Smooth muscle cell (in vitro differentiated cells): ENCODE data around the gene HDX. TPM values are rescaled to one million over a fixed set of nuclear protein-coding genes. Genes with fewer than 3 reads are reported as not detected.
"Not testable (repeated sequence)": the region's sequence is repeated elsewhere in the genome, so short reads cannot be mapped to it uniquely, and the experiment has no call there.

Source experiments
- DNase-seq: peaks from one replicate; lab custom pipeline; 2025; ENCODE audit not compliant: unreplicated experiment; lab: John Stamatoyannopoulos, UW
- H2AFZ ChIP-seq: fragments of 200-600 bp; sonication (generic); 2 replicates; pipeline ENCODE4 v1.6.0; 2016; ENCODE audit warnings: antibody characterized with exemption, low read depth, mild to moderate bottlenecking
- H3F3A ChIP-seq: fragments of 200-600 bp; sonication (generic); 2 replicates; pipeline ENCODE4 v1.6.0; 2017; ENCODE audit warnings: antibody characterized with exemption, low read depth
- H3K27ac ChIP-seq: fragments of 200-600 bp; sonication (generic); 2 replicates; pipeline ENCODE4 v1.5.1; 2016; ENCODE audit warnings: low read depth, mild to moderate bottlenecking
- H3K27me3 ChIP-seq: fragments of 200-600 bp; sonication (generic); 2 replicates; pipeline ENCODE4 v1.6.1; 2016; ENCODE audit warnings: low read depth, mild to moderate bottlenecking
- H3K36me3 ChIP-seq: fragments of 200-600 bp; sonication (generic); 2 replicates; pipeline ENCODE4 v1.5.1; 2016; ENCODE audit warnings: low read depth
- H3K4me1 ChIP-seq: fragments of 200-600 bp; sonication (generic); 2 replicates; pipeline ENCODE4 v1.5.1; 2016; ENCODE audit warnings: low read depth
- H3K4me2 ChIP-seq: fragments of 200-600 bp; sonication (generic); 2 replicates; pipeline ENCODE4 v1.6.0; 2016; ENCODE audit warnings: mild to moderate bottlenecking
- H3K4me3 ChIP-seq: fragments of 200-600 bp; sonication (generic); 2 replicates; pipeline ENCODE4 v1.5.1; 2016; ENCODE audit warnings: mild to moderate bottlenecking
- H3K79me2 ChIP-seq: fragments of 200-600 bp; sonication (generic); 2 replicates; pipeline ENCODE4 v1.6.0; 2016; ENCODE audit warnings: low read depth, mild to moderate bottlenecking
- H3K9ac ChIP-seq: fragments of 200-600 bp; sonication (generic); 2 replicates; pipeline ENCODE4 v1.6.0; 2016; ENCODE audit warnings: low read depth
- H3K9me3 ChIP-seq: fragments of 200-600 bp; sonication (generic); replicated peaks from 2 replicates; pipeline ENCODE4 v1.5.1; 2016; ENCODE audit warnings: low read depth
- H4K20me1 ChIP-seq: fragments of 200-600 bp; sonication (generic); 2 replicates; pipeline ENCODE4 v1.6.0; 2016; ENCODE audit warnings: low read depth
- CTCF ChIP-seq: fragments of 200-600 bp; sonication (generic); IDR thresholded peaks from 2 replicates; pipeline ENCODE4 v1.5.1; 2017; ENCODE audit warnings: borderline replicate concordance, mild to moderate bottlenecking, antibody characterized with exemption; ENCODE audit not compliant: insufficient read depth, poor library complexity, severe bottlenecking
- WGBS: methylation state at CpG from one replicate; pipeline ENCODE4 v1.1.7; 2016; ENCODE audit warnings: low lambda C conversion rate; 5-methylcytosine and 5-hydroxymethylcytosine counted together
- polyA plus RNA-seq: library from polyadenylated mRNA; unstranded; fragments of >200 nt; fragmentation: Nextera tagmentation; extraction: Ambion mirVana; gene quantifications from 2 replicates; pipeline ENCODE4 v1.2.1, GENCODE V29; 2016
- total RNA-seq: library from RNA; depleted of rRNA; stranded (reverse); fragments of >200 nt; gene quantifications from 2 replicates; pipeline ENCODE4 v1.2.3, GENCODE V29; 2014

HDX gene
- total RNA-seq (5.1 and 5.2 TPM in 2 replicates), polyA plus RNA-seq (4.0 and 4.5 TPM in 2 replicates)

- Histone ChIP-seq H3K27ac (peak within 1 kb of the TSS; percentile 79), H3F3A (no peaks in the 10 kb centered on the region), H2AFZ (peak within 1 kb of the TSS; percentile 86), H3K9me3 (no peaks in the 10 kb centered on the region), H3K36me3 (no peaks in the 10 kb centered on the region), H3K27me3 (no peaks in the 10 kb centered on the region), H3K79me2 (peaks cover 6% of the 10 kb centered on the region), H3K9ac (peak within 1 kb of the TSS; percentile 84), H3K4me1 (no peaks in the 10 kb centered on the region), H4K20me1 (no peaks in the 10 kb centered on the region), H3K4me3 (peak within 1 kb of the TSS; percentile 59), H3K4me2 (peak within 1 kb of the TSS; percentile 84)
- peak; percentile 38 for DNase-seq
- TF ChIP-seq CTCF: no peak
- WGBS: 54% methylated on average over 37 of the region's 38 CpGs
These were observed at the start of gene HDX for GRCh38 chrX:84501798-84502628. Gene HDX, minus strand, starts transcription at chrX:84502453. Its CDS starts 27,056 bp downstream, at chrX:84475397.

- WGBS: 87% methylated on average over 2 of the region's 2 CpGs
- not testable (repeated sequence) for H3K4me1 ChIP-seq, H3K4me3 ChIP-seq, H2AFZ ChIP-seq, H3F3A ChIP-seq, H3K9ac ChIP-seq, H3K36me3 ChIP-seq, H3K4me2 ChIP-seq, H3K79me2 ChIP-seq, H4K20me1 ChIP-seq, H3K27me3 ChIP-seq, H3K27ac ChIP-seq, DNase-seq
- peaks cover 12% of the 10 kb centered on the region for H3K9me3 ChIP-seq
These were observed 39.1 kb upstream of the HDX start for GRCh38 chrX:84541315-84541714.

- H3K36me3 ChIP-seq, H3K9ac ChIP-seq, H4K20me1 ChIP-seq, DNase-seq, H3K4me2 ChIP-seq, H3K27ac ChIP-seq, H3K79me2 ChIP-seq, H3K27me3 ChIP-seq, H3K4me1 ChIP-seq, H3K4me3 ChIP-seq, H3F3A ChIP-seq, H2AFZ ChIP-seq, H3K9me3 ChIP-seq: not testable (repeated sequence)
- WGBS: 92% methylated on average over 6 of the region's 7 CpGs
These were observed 35.4 kb upstream of the HDX start for GRCh38 chrX:84537627-84538026.

GRCh38 chrX:84488426-84488825 lies 13.8 kb downstream of the HDX start:
- H3K4me3 ChIP-seq: no peak overlapping the region
- H2AFZ ChIP-seq: no peak overlapping the region
- no peaks in the 10 kb centered on the region for H3F3A ChIP-seq
- no peak overlapping the region for H3K4me2 ChIP-seq
- no peaks in the 10 kb centered on the region for H3K27me3 ChIP-seq
- no peaks in the 10 kb centered on the region for H3K9me3 ChIP-seq
- no peaks in the 10 kb centered on the region for H3K79me2 ChIP-seq
- no peaks in the 10 kb centered on the region for H3K4me1 ChIP-seq
- no peaks in the 10 kb centered on the region for H3K36me3 ChIP-seq
- DNase-seq: no peak
- H3K27ac ChIP-seq: no peak overlapping the region
- H3K9ac ChIP-seq: no peak overlapping the region
- H4K20me1 ChIP-seq: no peaks in the 10 kb centered on the region
- TF ChIP-seq CTCF: no peak
